ENCODE measurements around the gene B3GALT6. TPM values are rescaled to one million over a fixed set of nuclear protein-coding genes. Genes with fewer than 3 reads are reported as not detected.

Gene B3GALT6
- total and polyA plus RNA-seq, 2 donors (not counting 1 experiment from before 2014, with no cell fraction given), result 17.9 to 19.3 TPM

DNA sequence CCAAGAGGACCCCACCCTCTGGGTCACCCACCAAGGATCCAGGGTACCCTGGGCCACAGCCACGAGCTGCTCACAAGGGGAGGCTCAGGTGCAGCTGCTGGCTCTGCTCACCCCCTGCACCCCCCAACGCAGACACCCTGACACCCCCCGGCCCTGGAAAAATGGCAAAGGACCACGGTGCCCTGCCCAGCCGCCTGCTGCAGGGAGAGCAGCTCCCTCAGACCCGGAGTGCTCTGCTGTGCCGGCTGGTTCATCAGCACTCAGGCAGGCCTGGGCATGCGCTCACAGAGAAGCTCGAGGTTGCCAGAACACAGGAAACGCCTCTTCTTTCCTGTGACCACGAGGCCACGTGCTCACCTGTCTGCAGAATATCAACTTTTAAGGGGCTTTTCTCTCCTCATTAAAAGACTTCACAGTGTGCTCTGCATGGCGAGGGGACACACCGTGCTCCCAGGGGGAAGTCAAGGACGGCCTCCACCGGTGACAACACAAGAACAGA lies 18.8 kb downstream of the B3GALT6 start:
- H3K9me3 ChIP-seq (ENCODE audit: control insufficient read depth, insufficient read depth, low read depth, low read length), result no peaks in the 10 kb centered on the region
- H3K4me2 ChIP-seq (ENCODE audit: extremely low read depth, insufficient read depth, low read length), result no peak overlapping the region
- H4K20me1 ChIP-seq (ENCODE audit: control insufficient read depth, extremely low read depth, insufficient read depth, low read length), result no peaks in the 10 kb centered on the region
- no peak overlapping the region for H2AFZ ChIP-seq (ENCODE audit: low read length)
- peaks cover 17% of the 10 kb centered on the region for H3K36me3 ChIP-seq (ENCODE audit: control insufficient read depth, insufficient read depth, low read length)
- no peaks in the 10 kb centered on the region for H3K4me1 ChIP-seq (ENCODE audit: control insufficient read depth, extremely low read depth, insufficient read depth, low read length)
- H3K79me2 ChIP-seq (ENCODE audit: control insufficient read depth, insufficient read depth, low read length), result no peaks in the 10 kb centered on the region
- TF ChIP-seq EZH2 (IDR thresholded peaks at IDR 0.05; ENCODE audit: low read length, missing control alignments) (no peak), CTCF (conservative IDR thresholded peaks at IDR 0.05 in 1 of 2, IDR thresholded peaks at IDR 0.05 in 1 of 2; ENCODE audit: low read depth in 1 of 2, low read length in 2 of 2) (no peak)
- no peak overlapping the region for H3K9ac ChIP-seq (ENCODE audit: insufficient read depth, low read length)
- H3K27me3 ChIP-seq (ENCODE audit: control insufficient read depth, insufficient read depth, low read length), result no peaks in the 10 kb centered on the region
- H3K27ac ChIP-seq (ENCODE audit: insufficient read depth, low read length), result no peak overlapping the region
- DNase-seq (ENCODE audit: low read depth in 2 of 2), result no peak
- H3K4me3 ChIP-seq (replicated peaks in 1 of 4; ENCODE audit: control extremely low read depth in 1 of 4, insufficient read depth in 1 of 4, low read depth in 3 of 4, low read length in 4 of 4), result no peak overlapping the region

- H3K79me2 ChIP-seq (ENCODE audit: control insufficient read depth, insufficient read depth, low read length), result peaks cover 5% of the 10 kb centered on the region
- peaks cover 23% of the 10 kb centered on the region for H3K36me3 ChIP-seq (ENCODE audit: control insufficient read depth, insufficient read depth, low read length)
- H3K4me1 ChIP-seq (ENCODE audit: control insufficient read depth, extremely low read depth, insufficient read depth, low read length), result no peaks in the 10 kb centered on the region
- H3K4me3 ChIP-seq (replicated peaks in 1 of 4; ENCODE audit: control extremely low read depth in 1 of 4, insufficient read depth in 1 of 4, low read depth in 3 of 4, low read length in 4 of 4), result no peak overlapping the region
- no peak overlapping the region for H2AFZ ChIP-seq (ENCODE audit: low read length)
- H3K27me3 ChIP-seq (ENCODE audit: control insufficient read depth, insufficient read depth, low read length), result no peaks in the 10 kb centered on the region
- no peak overlapping the region for H3K4me2 ChIP-seq (ENCODE audit: extremely low read depth, insufficient read depth, low read length)
- H4K20me1 ChIP-seq (ENCODE audit: control insufficient read depth, extremely low read depth, insufficient read depth, low read length), result no peaks in the 10 kb centered on the region
- DNase-seq (ENCODE audit: low read depth in 2 of 2), result no peak
- H3K27ac ChIP-seq (ENCODE audit: insufficient read depth, low read length), result no peak overlapping the region
- TF ChIP-seq CTCF (conservative IDR thresholded peaks at IDR 0.05 in 1 of 2, IDR thresholded peaks at IDR 0.05 in 1 of 2; ENCODE audit: low read depth in 1 of 2, low read length in 2 of 2) (no peak), EZH2 (IDR thresholded peaks at IDR 0.05; ENCODE audit: low read length, missing control alignments) (no peak)
- H3K9me3 ChIP-seq (ENCODE audit: control insufficient read depth, insufficient read depth, low read depth, low read length), result no peaks in the 10 kb centered on the region
- no peak overlapping the region for H3K9ac ChIP-seq (ENCODE audit: insufficient read depth, low read length)
Measured at GRCh38 chr1:1253314-1253713, 21.3 kb downstream of the B3GALT6 start.

- no peak for DNase-seq (ENCODE audit: low read depth in 2 of 2)
- Histone ChIP-seq H3K4me3 (replicated peaks in 1 of 4; ENCODE audit: control extremely low read depth in 1 of 4, insufficient read depth in 1 of 4, low read depth in 3 of 4, low read length in 4 of 4) (no peak overlapping the region), H3K4me2 (ENCODE audit: extremely low read depth, insufficient read depth, low read length) (no peak overlapping the region), H3K4me1 (ENCODE audit: control insufficient read depth, extremely low read depth, insufficient read depth, low read length) (peaks cover 2% of the 10 kb centered on the region), H3K9ac (ENCODE audit: insufficient read depth, low read length) (no peak overlapping the region), H3K79me2 (ENCODE audit: control insufficient read depth, insufficient read depth, low read length) (peaks cover 11% of the 10 kb centered on the region), H2AFZ (ENCODE audit: low read length) (no peak overlapping the region), H3K27me3 (ENCODE audit: control insufficient read depth, insufficient read depth, low read length) (no peaks in the 10 kb centered on the region), H3K27ac (ENCODE audit: insufficient read depth, low read length) (no peak overlapping the region), H3K9me3 (ENCODE audit: control insufficient read depth, insufficient read depth, low read depth, low read length) (no peaks in the 10 kb centered on the region), H3K36me3 (ENCODE audit: control insufficient read depth, insufficient read depth, low read length) (peaks cover 27% of the 10 kb centered on the region), H4K20me1 (ENCODE audit: control insufficient read depth, extremely low read depth, insufficient read depth, low read length) (no peaks in the 10 kb centered on the region)
- TF ChIP-seq EZH2 (IDR thresholded peaks at IDR 0.05; ENCODE audit: low read length, missing control alignments) (no peak), CTCF (conservative IDR thresholded peaks at IDR 0.05 in 1 of 2, IDR thresholded peaks at IDR 0.05 in 1 of 2; ENCODE audit: low read depth in 1 of 2, low read length in 2 of 2) (no peak)
Measured at GRCh38 chr1:1253972-1254666, 22.1 kb downstream of the B3GALT6 start.

All from fibroblast of lung (primary cell).